ENCODE measurements around the gene HSPB9. TPM values are rescaled to one million over a fixed set of nuclear protein-coding genes. Genes with fewer than 3 reads are reported as not detected.
A peak's percentile ranks its signal among the peaks of the same experiment; 100 is the strongest.

The HSPB9 gene
- total RNA-seq, 1 donor from 2014 or later: 0.36 TPM

- H3K27ac Mint-ChIP-seq: peak overlapping the region; percentile 90
- H3K9me3 Mint-ChIP-seq: no peaks in the 10 kb centered on the region
- no peaks in the 10 kb centered on the region for H3K36me3 Mint-ChIP-seq
Observed at GRCh38 chr17:42153919-42154742, 31.5 kb downstream of the HSPB9 start.

GRCh38 chr17:42155614-42156045, 33.0 kb downstream of the HSPB9 start:
- H3K4me3 Mint-ChIP-seq: peak overlapping the region; percentile 95
- no peaks in the 10 kb centered on the region for H3K27me3 Mint-ChIP-seq
- peaks cover 12% of the 10 kb centered on the region for H3K4me1 Mint-ChIP-seq (ENCODE audit: unreplicated experiment)
- no peak for TF ChIP-seq CTCF (conservative IDR thresholded peaks at IDR 0.05)
- H3K27ac Mint-ChIP-seq: no peak overlapping the region
- H3K36me3 Mint-ChIP-seq: no peaks in the 10 kb centered on the region
- H3K9me3 Mint-ChIP-seq: no peaks in the 10 kb centered on the region
- DNase-seq (ENCODE audit: extremely low spot score, unreplicated experiment): no peak

More at GRCh38 chr17:42153919-42154742, 31.5 kb downstream of the HSPB9 start:
- Mint-ChIP-seq H3K4me1 (ENCODE audit: unreplicated experiment) (peaks cover 12% of the 10 kb centered on the region), H3K27me3 (no peaks in the 10 kb centered on the region), H3K4me3 (peak overlapping the region; percentile 95)
- no peak for TF ChIP-seq CTCF (conservative IDR thresholded peaks at IDR 0.05)
- DNase-seq (ENCODE audit: extremely low spot score, unreplicated experiment): no peak

- no peak overlapping the region for H3K4me3 Mint-ChIP-seq
- no peak overlapping the region for H3K27ac Mint-ChIP-seq
- no peak for TF ChIP-seq CTCF (conservative IDR thresholded peaks at IDR 0.05)
- no peaks in the 10 kb centered on the region for H3K9me3 Mint-ChIP-seq
- H3K27me3 Mint-ChIP-seq: no peaks in the 10 kb centered on the region
- DNase-seq (ENCODE audit: extremely low spot score, unreplicated experiment): no peak
- H3K4me1 Mint-ChIP-seq (ENCODE audit: unreplicated experiment): peaks cover 4% of the 10 kb centered on the region
- no peaks in the 10 kb centered on the region for H3K36me3 Mint-ChIP-seq
Observed at GRCh38 chr17:42159796-42160530, 37.4 kb downstream of the HSPB9 start.

GRCh38 chr17:42160531-42160910, 37.9 kb downstream of the HSPB9 start:
- H3K9me3 Mint-ChIP-seq: no peaks in the 10 kb centered on the region
- no peak for TF ChIP-seq CTCF (conservative IDR thresholded peaks at IDR 0.05)
- no peak overlapping the region for H3K4me3 Mint-ChIP-seq
- peaks cover 4% of the 10 kb centered on the region for H3K4me1 Mint-ChIP-seq (ENCODE audit: unreplicated experiment)
- DNase-seq (ENCODE audit: extremely low spot score, unreplicated experiment): no peak
- no peaks in the 10 kb centered on the region for H3K36me3 Mint-ChIP-seq
- H3K27me3 Mint-ChIP-seq: peaks cover under 1% of the 10 kb centered on the region
- no peak overlapping the region for H3K27ac Mint-ChIP-seq

- H3K4me1 Mint-ChIP-seq (ENCODE audit: unreplicated experiment): peaks cover 4% of the 10 kb centered on the region
- H3K27ac Mint-ChIP-seq: no peak overlapping the region
- no peaks in the 10 kb centered on the region for H3K36me3 Mint-ChIP-seq
- H3K4me3 Mint-ChIP-seq: no peak overlapping the region
- H3K9me3 Mint-ChIP-seq: no peaks in the 10 kb centered on the region
- TF ChIP-seq CTCF (conservative IDR thresholded peaks at IDR 0.05): peak; percentile 63
- H3K27me3 Mint-ChIP-seq: peaks cover 7% of the 10 kb centered on the region
- DNase-seq (ENCODE audit: extremely low spot score, unreplicated experiment): no peak
Observed at GRCh38 chr17:42163113-42163512, 40.5 kb downstream of the HSPB9 start.

All from type B pancreatic cell (in vitro differentiated cells).